ENCODE data around the gene MAP4K4.

DNA sequence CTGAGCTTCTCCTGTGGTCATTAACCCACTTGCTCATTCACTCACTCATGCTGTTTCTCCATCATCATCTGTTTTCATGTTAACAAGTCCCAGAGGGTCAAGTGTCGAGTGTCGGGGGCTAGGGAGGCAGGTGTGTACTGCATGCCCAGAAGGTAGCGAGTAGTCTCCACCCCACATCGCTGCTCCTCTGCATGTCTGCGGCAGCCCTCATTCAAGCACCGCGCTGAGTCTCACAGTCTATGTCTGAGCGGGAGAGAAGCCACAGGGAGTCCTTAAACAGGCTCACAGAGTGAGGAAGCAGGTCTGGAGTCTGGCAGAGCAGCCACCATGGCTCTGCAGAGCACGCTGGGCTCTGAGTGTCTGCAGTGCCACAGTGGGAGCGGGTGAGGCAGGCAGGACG, 172.9 kb downstream of the MAP4K4 start:
- TF ChIP-seq, protein P1, sequence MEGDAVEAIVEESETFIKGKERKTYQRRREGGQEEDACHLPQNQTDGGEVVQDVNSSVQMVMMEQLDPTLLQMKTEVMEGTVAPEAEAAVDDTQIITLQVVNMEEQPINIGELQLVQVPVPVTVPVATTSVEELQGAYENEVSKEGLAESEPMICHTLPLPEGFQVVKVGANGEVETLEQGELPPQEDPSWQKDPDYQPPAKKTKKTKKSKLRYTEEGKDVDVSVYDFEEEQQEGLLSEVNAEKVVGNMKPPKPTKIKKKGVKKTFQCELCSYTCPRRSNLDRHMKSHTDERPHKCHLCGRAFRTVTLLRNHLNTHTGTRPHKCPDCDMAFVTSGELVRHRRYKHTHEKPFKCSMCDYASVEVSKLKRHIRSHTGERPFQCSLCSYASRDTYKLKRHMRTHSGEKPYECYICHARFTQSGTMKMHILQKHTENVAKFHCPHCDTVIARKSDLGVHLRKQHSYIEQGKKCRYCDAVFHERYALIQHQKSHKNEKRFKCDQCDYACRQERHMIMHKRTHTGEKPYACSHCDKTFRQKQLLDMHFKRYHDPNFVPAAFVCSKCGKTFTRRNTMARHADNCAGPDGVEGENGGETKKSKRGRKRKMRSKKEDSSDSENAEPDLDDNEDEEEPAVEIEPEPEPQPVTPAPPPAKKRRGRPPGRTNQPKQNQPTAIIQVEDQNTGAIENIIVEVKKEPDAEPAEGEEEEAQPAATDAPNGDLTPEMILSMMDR (IDR thresholded peaks at IDR 0.05), result no peak
- no peak for TF ChIP-seq POLR2A (IDR thresholded peaks at IDR 0.05)

All from thyroid gland (tissue), 4 donors.